GM08714 (cell line): Measurements from ENCODE around the gene TMEM138.

Experiments used
- H3K4me3 ChIP-seq: fragments of 200-500 bp; sonication (Bioruptor generic); 2 replicates; pipeline ENCODE4 v1.5.1; 2014; ENCODE audit warnings: mild to moderate bottlenecking, low read length, inconsistent platforms
- ZNF274 ChIP-seq: IDR thresholded peaks from 2 replicates; pipeline ENCODE4 v1.6.1; 2012; ENCODE audit warnings: mild to moderate bottlenecking, low read depth, low read length

The TMEM138 gene

DNA sequence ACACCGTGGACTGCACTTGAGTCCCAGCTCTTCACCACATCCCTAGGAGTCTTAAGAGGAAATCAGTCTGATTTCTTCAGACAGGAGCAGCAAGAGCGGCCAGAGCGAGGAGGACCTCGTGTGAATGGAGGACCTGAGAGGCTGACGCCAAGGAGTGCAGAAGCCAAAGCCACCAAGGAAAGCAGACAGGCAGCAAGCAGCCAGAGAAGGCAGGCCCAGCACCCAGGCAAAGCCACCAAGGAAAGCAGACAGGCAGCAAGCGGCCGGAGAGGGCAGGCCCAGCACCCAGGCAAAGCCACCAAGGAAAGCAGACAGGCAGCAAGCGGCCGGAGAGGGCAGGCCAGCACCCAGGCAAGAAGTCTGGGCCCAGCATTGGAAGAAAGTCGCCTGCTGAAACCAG, 12.3 kb upstream of the TMEM138 start:
- H3K4me3 ChIP-seq = no peak overlapping the region
- TF ChIP-seq ZNF274 = no peak

DNA sequence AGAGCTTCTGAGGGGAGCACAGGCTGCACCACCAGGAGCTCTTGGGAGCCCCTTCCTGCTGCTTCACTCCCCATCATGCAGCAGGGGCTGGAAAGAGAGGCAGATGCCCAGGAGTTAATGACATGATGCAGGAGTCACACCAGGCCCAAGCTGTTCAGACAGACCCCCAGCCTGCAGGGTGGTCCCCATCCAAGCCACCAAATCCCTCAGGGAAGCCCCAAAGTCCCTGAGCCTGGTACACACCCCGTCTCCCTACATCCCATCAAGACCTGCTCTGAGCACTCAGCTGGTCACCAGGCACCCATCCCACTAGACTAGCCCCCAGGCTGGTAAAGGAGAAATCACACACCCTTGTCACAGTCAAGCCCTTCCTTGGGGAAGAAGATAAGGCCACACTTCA, 11.8 kb upstream of the TMEM138 start:
- no peak for TF ChIP-seq ZNF274
- no peak overlapping the region for H3K4me3 ChIP-seq

DNA sequence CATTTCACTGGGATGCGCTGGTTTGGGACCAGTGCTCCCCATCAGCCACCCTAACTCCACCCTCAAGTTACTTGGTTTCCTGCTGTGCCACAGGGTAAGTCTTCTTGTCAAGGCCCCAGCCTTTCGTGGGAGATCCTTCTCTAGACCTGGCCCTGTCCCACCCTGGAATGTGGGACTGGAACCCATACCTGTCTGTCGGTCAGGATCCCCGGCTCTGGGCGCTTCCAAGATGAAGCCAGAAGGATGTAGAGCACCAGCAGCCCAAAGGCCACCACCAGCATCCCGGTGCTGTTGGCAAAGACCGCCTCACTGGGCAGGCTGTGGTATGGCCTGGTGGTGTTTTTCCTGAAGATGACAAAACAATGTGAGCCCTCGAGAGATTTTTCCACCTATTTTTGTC, 11.4 kb upstream of the TMEM138 start:
- no peak overlapping the region for H3K4me3 ChIP-seq
- TF ChIP-seq ZNF274 = no peak

DNA sequence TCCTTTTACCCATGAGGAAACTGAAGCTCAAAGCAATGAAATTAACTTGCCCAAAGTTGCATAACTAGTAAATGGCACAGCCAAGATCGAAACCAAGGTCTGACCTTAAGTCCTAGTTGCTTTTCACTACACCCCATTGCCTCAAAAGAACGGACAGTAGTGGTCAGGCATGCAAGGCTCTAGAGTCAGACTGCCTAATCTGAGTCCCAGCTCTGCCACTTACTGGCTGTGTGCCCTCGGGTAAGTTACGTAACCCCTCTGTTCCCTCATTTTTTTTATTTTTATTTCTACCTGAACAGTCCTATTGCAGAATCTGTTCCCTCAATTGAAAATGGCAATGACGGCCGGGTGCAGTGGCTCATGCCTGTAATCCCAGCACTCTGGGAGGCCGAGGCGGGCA, 10.1 kb upstream of the TMEM138 start:
- no peak for TF ChIP-seq ZNF274
- H3K4me3 ChIP-seq = no peak overlapping the region

- TF ChIP-seq ZNF274 = no peak
- no peak overlapping the region for H3K4me3 ChIP-seq
These were observed 8.8 kb upstream of the TMEM138 start for GRCh38 chr11:61353131-61354067.

DNA sequence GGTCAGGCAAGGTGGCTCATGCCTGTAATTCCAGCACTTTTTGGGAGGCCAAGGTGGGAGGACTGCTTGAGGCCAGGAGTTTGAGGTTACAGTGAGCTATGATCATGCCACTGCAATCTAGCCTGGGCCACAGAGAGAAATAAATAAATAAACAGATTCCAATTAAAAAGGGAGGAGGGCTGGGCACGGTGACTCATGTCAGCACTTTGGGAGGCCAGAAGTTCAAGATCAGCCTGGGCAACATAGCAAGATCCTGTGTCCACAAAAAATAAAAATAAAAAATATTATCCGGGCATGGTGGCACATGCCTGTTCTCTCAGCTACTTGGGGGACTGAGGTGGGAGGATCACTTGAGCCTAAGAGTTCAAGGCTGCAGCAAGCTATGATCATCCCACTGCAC, 8.0 kb upstream of the TMEM138 start:
- H3K4me3 ChIP-seq = no peak overlapping the region
- TF ChIP-seq ZNF274 = no peak

- TF ChIP-seq ZNF274 = no peak
These were observed 5.5 kb upstream of the TMEM138 start for GRCh38 chr11:61356706-61357105.

DNA sequence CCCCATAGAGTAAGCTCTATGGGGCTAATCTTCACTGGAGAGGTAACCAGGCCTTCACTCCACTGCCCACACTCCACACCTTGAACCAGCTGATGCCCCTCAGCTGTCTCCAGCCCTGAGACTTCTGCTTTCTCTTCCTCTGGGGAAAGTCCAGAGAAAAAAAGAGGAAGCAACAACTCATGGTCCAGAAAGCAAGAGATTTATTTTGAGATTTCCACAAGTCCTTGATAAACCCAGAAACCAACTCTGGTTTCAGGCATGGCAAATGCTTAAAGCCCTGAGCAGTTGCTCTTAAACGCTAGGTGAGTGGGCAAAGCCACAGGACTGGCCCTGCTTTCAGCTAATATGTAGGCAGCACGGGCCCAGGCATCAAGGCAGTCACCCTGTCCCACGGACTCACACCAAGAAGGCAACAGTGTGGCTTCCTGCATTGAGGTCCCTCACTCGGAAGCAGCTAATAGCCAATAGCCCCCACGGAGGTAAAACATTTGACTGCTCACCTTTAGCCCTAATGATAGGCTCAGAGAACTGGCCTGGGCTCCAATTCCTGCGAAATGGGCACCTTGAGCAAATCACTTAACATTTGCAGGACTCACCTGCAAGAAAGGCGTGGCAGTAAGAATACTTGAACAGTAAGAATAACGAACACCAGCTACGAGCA, 4.8 kb upstream of the TMEM138 start:
- TF ChIP-seq ZNF274 = no peak
- peak overlapping the region; percentile 12; the same call in 1 of the 2 replicates for H3K4me3 ChIP-seq

More at GRCh38 chr11:61356706-61357105, 5.5 kb upstream of the TMEM138 start:
- H3K4me3 ChIP-seq = no peak overlapping the region; the same call in 1 of the 2 replicates

DNA sequence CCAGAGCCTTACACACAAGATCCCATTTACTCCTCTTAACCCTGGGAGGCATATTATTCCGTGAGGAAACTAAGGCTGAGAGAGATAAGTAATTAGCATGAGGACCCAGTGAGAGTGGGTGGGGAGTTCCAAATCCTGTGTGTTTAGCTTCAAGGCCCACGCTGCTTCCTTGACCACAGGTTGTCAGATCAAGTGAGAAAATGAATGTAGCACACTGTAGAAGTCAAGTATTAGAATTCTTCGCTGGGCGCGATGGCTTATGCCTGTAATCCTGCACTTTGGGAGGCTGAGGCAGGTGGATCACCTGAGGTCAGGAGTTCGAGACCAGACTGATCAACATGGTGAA, 4.3 kb upstream of the TMEM138 start:
- peak overlapping the region; percentile 12; the same call in 1 of the 2 replicates for H3K4me3 ChIP-seq
- no peak for TF ChIP-seq ZNF274

DNA sequence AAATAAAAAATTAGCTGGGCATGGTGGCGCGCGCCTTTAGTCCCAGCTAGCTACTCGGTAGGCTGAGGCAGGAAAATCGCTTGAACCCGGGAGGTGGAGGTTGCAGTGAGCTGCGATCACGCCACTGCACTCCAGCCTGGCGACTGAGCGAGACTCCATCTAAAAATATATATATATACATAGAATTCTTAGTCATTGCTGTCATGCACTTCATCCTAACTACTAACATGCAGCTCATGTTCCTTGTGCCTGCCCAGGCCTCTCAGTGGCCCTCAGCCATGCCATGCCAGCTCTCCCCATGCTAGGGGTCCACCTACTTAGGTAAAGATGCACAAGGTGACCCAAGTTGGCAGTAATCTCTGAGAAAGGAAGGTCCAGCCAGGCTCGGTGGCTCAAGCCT, 3.6 kb upstream of the TMEM138 start:
- TF ChIP-seq ZNF274 = no peak
- H3K4me3 ChIP-seq = no peak overlapping the region

GRCh38 chr11:61359516-61359915, 2.7 kb upstream of the TMEM138 start:
- no peak for TF ChIP-seq ZNF274
- no peak overlapping the region; the same call in 1 of the 2 replicates for H3K4me3 ChIP-seq

DNA sequence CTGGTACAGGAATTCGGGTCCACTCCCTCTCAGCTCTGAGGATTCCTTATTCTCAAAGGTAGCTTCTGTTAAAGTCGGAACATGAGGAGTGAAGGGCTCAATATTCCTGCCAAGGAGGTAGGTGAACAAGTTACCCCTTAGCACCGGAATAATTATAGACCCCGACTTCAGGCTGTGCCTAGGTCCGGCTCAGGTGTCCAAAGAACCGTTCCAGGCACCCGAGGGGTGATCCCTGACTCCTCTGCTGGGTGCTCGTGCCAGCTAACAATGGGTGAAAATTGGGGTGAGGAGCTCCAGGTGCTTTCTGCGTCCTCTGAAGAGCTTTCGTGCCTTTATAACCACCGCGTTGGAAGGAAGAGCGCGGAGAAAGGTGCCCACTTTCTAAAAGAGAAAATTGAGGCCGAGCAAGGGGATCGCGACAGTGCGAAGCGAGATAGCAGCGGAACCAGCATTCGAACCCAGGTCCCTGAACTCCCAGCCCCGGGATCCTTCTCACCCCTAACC, 885 bp upstream of the TMEM138 start:
- H3K4me3 ChIP-seq = peak overlapping the region; percentile 93
- TF ChIP-seq ZNF274 = no peak

DNA sequence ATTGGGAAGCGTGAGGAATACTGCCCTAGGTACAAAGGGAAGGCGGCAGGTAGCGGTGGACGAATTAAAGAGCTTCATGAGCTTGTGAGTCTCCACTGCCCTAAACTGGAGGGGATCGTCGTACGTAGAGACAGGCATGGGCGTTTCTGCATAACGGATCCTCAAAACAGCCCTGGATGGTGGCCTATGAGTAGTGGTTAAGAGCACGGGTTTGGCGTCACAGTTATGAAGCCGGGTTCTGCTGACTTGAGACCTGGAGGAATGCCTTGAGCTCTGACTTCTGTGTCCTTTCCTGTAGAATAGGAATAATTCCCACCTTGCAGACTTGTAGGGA, 335 bp downstream of the TMEM138 start:
- H3K4me3 ChIP-seq = peak overlapping the region; percentile 93
- no peak for TF ChIP-seq ZNF274

GRCh38 chr11:61364012-61364675, 2.0 kb downstream of the TMEM138 start:
- no peak for TF ChIP-seq ZNF274

More at GRCh38 chr11:61364012-61364675, 2.0 kb downstream of the TMEM138 start:
- no peak overlapping the region for H3K4me3 ChIP-seq
